ENCODE results near the gene SYMPK.
"Not testable (repeated sequence)": the region's sequence is repeated elsewhere in the genome, so short reads cannot be mapped to it uniquely, and the experiment has no call there.

Gene SYMPK

GRCh38 chr19:45885556-45886426 is 22.8 kb upstream of the SYMPK start, which contains the start of gene IRF2BP1:
Gene IRF2BP1 (minus strand): TSS chr19:45886141. CDS start chr19:45885774, 367 bp downstream.
- DNase-seq (ENCODE audit: low spot score): peak; percentile 91

DNA sequence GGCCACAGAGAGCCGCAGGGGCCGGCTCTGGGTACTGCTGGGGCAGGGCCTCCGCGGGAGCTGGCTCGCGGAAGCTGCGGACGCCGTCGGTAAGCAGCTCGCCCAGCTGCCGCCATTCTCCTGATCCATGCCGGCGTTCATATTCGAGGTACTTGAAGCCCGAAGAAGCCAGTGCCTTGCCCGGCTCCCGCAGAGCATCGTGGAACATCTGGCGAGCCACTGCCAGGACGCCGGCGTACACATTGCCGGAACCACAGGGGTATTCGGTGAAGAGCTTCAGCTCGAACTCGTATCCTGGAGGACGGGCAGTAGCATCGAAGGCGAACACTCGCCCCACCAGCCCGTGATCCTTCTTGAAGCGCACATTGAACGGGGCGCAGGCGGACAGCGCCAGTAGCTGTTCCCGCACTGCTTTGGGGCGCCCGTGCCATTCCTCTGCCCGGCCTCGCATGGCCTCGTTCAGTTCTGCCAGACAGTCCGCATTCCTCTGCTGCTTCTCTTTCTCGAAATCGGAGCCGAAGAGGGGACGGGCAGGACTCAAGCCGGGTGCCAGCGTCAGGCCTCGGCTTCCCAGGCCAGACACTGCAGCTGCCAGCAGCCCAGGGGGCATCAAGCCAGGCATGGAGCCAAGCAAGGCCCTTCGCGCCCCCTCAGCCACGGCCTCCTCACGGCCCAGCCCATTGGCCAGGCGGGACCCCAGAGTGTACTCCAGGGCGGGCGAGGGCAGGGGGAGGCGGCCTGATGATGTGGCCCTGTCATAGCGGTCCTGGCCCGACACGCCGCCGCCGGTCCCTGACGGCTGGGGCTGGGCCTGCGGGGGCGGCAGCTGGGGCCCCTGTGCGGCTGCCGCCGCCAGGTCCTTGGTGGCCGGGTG is 22.0 kb upstream of the SYMPK start:
- no peak for DNase-seq (ENCODE audit: low spot score)

DNA sequence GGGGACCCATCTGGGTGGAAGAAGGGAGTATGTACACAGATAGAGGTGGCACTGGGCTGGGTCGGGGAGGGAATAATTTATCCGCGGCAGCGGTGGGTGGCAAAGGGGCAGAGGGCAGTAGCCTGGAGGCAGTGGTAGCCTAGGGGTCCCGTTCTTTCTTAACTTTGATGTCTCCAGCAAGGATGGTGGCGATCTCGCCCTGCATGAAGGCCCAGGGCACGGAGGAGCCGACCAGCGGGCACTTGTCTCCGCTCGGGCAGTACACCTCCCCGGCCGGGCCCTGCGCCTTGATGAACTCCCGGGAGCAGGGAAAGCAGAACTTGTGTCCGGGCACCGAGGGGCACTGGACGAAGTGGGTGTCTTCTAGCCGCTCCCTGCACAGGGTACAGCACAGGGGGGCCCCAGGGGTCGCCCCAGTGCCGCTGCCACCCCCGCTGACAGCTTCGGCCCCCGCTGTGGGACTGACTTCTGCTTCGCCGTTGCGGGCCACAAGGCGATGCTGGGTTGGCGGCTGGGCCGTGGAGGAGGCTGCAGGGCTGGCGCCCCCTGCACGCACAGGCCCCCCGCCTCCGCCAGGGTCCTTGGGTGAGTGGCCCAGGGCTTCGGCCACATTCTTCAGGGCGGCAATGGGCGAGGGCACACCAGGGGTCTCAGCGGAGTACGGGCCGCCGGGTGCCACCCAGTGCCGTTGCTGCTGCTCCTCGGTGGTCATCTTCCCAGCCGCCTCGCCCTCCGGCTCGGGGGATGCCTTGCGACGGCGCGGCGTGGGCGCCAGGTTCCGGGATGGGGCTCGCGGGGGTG is 21.1 kb upstream of the SYMPK start:
- no peak for DNase-seq (ENCODE audit: low spot score)

- DNase-seq (ENCODE audit: low spot score): no peak
Measured at GRCh38 chr19:45883586-45883880, 20.6 kb upstream of the SYMPK start.

DNA sequence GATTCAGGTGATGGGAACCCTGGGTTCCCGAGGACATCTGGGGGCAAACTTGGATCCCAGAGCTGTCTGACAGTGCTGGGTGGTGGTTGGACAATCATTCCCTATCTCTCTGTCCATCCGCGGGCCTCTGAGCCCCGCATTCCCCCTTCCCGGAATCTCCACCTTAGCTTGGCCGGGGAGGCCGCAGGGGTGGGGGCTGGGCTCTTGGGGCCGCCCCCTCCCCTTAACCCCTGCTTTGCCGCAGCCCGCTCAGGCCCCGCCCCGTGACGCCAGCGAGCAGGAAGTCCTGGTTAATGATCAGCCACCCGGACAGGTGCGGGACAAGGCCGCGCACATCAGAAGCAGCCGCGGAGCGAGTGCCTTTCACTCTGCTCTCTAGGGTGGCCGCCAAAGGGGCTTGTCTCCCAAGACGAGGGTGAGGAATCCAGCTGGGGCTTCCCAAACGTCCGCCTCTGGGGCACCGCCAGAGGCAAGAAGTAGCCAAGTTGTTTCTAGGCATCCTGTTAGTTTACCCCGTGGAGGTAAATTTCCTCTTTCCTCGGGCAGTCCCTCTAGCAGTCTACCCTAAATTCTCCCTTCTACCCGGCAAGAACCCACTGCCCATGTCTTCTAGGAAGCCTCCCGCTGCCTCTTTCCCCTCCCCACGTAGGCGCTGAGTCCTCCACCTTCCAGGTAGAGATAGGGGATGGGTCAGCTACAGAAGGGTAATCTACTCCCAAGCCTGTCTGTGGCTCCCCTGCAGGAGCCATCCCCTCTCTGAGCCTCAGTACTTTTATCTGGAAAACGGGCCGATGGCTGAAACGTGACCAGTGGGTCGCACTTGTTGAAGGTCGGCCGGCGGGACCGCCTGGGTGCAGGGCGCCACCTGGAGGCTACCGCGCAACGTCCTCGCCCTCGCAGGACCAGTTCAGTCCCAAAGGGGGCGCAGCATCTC is 20.0 kb upstream of the SYMPK start:
- peak; percentile 90 for DNase-seq (ENCODE audit: low spot score)

DNA sequence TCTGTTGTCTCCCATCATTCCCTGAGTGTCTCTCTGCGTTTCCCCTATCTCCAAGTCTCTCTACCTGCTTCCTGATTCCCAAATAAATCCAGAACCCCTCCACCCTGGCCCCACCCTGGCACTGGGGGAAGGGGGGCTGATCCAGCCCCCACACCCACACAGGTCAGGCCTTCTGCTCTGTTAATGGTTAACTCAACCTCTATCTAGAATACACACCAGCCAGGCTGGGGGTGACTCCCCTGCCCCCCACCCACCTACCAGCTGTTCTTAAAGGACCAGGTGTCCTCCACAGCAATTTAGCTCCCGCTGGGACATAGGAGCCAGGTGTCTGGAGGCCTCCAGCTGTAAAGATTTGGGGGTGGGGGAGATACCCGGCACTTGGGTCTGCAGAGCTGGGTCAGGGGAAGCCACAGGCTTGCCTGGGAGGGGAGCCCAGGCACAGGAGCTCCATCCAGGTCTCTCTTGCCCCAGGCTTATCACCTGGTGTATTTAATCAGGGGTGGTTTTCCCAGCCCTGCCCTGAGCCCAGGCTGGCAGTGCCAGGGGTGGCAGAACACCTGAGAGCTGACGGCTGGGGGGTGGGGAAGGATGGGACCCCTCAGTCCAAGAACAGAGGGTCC is 19.1 kb upstream of the SYMPK start:
- DNase-seq (ENCODE audit: low spot score): no peak

DNA sequence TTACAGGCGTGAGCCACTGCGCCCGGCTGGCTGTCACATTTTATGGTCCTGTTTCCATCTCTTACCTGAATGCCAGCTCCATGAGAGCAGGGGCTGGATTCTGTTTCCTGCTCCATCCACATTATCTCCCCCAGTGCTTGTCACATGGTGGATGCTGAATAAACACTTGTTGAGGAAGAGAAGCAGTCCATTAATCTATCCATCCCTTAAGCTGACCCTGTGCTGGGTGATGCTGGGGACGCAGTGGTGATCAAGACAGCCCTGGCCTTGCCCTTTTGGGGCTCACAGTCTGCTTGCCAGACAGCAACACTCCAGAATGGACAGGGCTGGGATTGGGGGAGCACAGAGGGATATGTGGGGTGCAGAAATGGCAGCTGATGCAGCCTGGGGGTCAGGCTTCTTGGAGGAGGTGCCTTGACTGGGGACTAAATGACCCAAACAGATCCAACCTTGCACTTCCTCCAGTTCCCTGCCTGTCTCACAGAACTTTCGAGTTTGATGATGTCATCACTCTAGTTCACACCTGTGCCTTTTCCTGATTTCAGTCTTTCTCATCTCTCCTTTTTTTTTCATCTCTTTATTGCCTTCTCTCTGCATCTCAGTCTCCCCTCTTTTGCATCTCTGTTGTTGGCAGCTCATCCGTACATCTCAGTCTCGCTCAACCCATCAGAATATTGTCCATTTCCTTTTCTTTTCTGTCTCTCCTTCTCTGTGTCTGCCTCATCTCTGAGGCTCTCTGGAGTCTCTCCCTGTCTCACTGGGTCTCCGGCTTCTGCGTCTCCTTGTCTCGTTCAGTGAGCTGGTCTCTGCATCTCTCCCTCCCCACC is 18.3 kb upstream of the SYMPK start:
- DNase-seq (ENCODE audit: low spot score): no peak

GRCh38 chr19:45879971-45880370 is 17.0 kb upstream of the SYMPK start:
- DNase-seq (ENCODE audit: low spot score): no peak

GRCh38 chr19:45879055-45879454 is 16.1 kb upstream of the SYMPK start:
- DNase-seq (ENCODE audit: low spot score): no peak

- no peak for DNase-seq (ENCODE audit: low spot score)
Measured at GRCh38 chr19:45878043-45878794, 15.3 kb upstream of the SYMPK start.

- DNase-seq (ENCODE audit: low spot score): no peak
Measured at GRCh38 chr19:45876411-45877197, 13.7 kb upstream of the SYMPK start.

DNA sequence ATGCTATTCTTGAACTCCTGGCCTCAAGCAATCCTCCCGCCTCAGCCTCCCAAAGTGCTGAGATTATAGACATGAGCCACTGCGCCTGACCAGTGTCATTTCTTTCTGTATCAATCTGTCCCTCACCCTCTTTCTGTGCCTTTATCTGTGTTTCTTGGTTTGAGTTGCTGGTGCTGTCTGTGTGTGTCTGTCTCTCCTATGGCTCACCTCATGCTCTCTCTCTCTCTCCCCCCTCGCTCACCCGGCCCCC is 13.1 kb upstream of the SYMPK start:
- DNase-seq (ENCODE audit: low spot score): no peak

DNA sequence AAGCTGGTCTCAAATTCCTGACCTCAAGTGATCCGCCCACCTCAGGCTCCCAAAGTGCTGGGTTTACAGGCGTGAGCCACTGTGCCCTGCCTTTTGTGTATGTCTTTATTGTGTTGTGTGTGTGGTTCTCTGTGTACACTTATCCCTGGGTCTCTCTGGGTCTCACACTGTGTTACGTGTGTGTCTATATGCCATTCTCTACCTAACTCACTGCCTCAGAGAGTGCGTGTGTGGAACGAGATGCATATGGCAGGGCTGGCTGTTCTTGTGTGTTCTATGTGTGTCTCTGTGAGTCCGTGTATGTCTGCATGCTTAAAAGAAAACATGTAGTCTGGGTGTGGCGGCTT is 11.6 kb upstream of the SYMPK start:
- no peak for DNase-seq (ENCODE audit: low spot score)

GRCh38 chr19:45873219-45873772 is 10.3 kb upstream of the SYMPK start:
- DNase-seq (ENCODE audit: low spot score): no peak

- no peak for DNase-seq (ENCODE audit: low spot score)
Measured at GRCh38 chr19:45872095-45872919, 9.4 kb upstream of the SYMPK start.

DNA sequence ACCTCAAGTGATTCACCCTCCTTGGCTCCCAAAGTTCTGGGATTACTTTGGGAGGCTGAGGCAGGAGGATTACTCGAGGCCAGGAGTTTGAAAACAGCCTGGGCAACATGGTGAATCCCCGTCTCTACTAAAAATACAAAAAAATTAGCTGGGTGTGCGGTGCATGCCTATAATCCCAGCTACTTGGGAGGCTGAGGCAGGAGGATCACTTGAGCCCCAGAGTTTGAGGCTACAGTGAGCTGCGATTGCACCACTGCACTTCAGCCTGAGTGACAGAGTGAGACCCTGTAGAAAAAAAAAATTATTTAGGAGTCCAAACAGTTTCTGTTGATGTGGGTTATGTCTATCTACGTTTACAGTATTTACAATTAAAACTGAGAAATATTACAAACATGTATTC is 7.9 kb upstream of the SYMPK start:
- no peak for DNase-seq (ENCODE audit: low spot score)

- DNase-seq (ENCODE audit: low spot score): not testable (repeated sequence)
Measured at GRCh38 chr19:45867241-45867640, 4.3 kb upstream of the SYMPK start.
